ENCODE measurements around the gene CD2AP.

- TF ChIP-seq POLR2A (IDR thresholded peaks at IDR 0.05) (no peak), CTCF (IDR thresholded peaks at IDR 0.05 in 8 of 11, conservative IDR thresholded peaks at IDR 0.05 in 3 of 11) (no peak), POLR2AphosphoS5 (IDR thresholded peaks at IDR 0.05) (no peak)
These were observed 7.0 kb downstream of the CD2AP start for GRCh38 chr6:47484616-47485015.

All from spleen (tissue), 7 donors.